Panc1 (cell line): ENCODE results near the gene XYLT1. TPM values are rescaled to one million over a fixed set of nuclear protein-coding genes. Genes with fewer than 3 reads are reported as not detected.

Source experiments
- ATAC-seq: fragments of 200-7000 bp; cut with Tn5 transposase; 2 replicates; pipeline ENCODE4 v1.9.1; 2020; ENCODE audit warnings: mild to moderate bottlenecking, moderate library complexity
- BruUV-seq: library from RNA; stranded (reverse); fragments of 400-500 nt; replicated peaks from 2 replicates; lab custom pipeline; 2021; lab: Mats Ljungman, UMichigan
- CTCF ChIA-PET: fragments of 300-600 bp; sonication (Branson Sonifier 250); formaldehyde crosslinking; loops from one replicate; lab custom pipeline; 2022; ENCODE audit warnings: antibody characterized with exemption; lab: Charles Lee
- POLR2A ChIA-PET: fragments of 300-600 bp; sonication (Branson Sonifier 250); formaldehyde crosslinking; loops from one replicate; lab custom pipeline; 2022; ENCODE audit warnings: antibody characterized with exemption; lab: Charles Lee
- DNase-seq: peaks from one replicate; pipeline ENCODE4 v3.0.0-alpha.2; 2010; ENCODE audit warnings: low read depth, low spot score
- H3K27ac ChIP-seq: 2 replicates; pipeline ENCODE4 v1.5.1; 2011; ENCODE audit warnings: mild to moderate bottlenecking, low read length, inconsistent platforms
- H3K27me3 ChIP-seq: fragments of 200-500 bp; sonication (Bioruptor generic); 2 replicates; pipeline ENCODE4 v1.6.0; 2014; ENCODE audit warnings: low read length, inconsistent platforms; ENCODE audit not compliant: control insufficient read depth, insufficient read depth
- H3K36me3 ChIP-seq: fragments of 200-500 bp; sonication (Bioruptor generic); 2 replicates; pipeline ENCODE4 v1.5.1; 2014; ENCODE audit warnings: inconsistent platforms, mild to moderate bottlenecking, low read length, moderate library complexity; ENCODE audit not compliant: control insufficient read depth, insufficient read depth
- H3K4me1 ChIP-seq: 2 replicates; pipeline ENCODE4 v1.5.1; 2011; ENCODE audit warnings: inconsistent platforms, mild to moderate bottlenecking, low read length, moderate library complexity; ENCODE audit not compliant: control insufficient read depth, insufficient read depth
- H3K4me3 ChIP-seq, 2 experiments: 2 replicates each; pipeline ENCODE4 v1.5.1; 2011 to 2012; ENCODE audit warnings: low read depth in 2 of 2, low read length in 2 of 2, mild to moderate bottlenecking in 2 of 2, inconsistent platforms in 1 of 2, moderate library complexity in 1 of 2
- H3K9me3 ChIP-seq: fragments of 200-500 bp; sonication (Bioruptor generic); 2 replicates; pipeline ENCODE4 v1.5.1; 2014; ENCODE audit warnings: low read depth, mild to moderate bottlenecking, inconsistent platforms, low read length, moderate library complexity; ENCODE audit not compliant: control insufficient read depth, insufficient read depth
- POLR2AphosphoS5 ChIP-seq: IDR thresholded peaks from 2 replicates; pipeline ENCODE4 v1.6.1; 2012; ENCODE audit warnings: mild to moderate bottlenecking, low read depth, low read length, moderate library complexity
- SIN3A ChIP-seq: IDR thresholded peaks from 2 replicates; pipeline ENCODE4 v1.6.1; 2012; ENCODE audit warnings: low read depth, mild to moderate bottlenecking, low read length, moderate library complexity, borderline replicate concordance; ENCODE audit not compliant: insufficient read depth
- TCF7L2 ChIP-seq: IDR thresholded peaks from 2 replicates; pipeline ENCODE4 v1.6.1; 2011; ENCODE audit warnings: mild to moderate bottlenecking, low read depth, low read length, inconsistent platforms
- in situ Hi-C: cut with HindIII; loops from 2 replicates; pipeline ENCODE4 v1.10.0; 2016; ENCODE audit warnings: low sequenced_read_pairs, low pct_unique_long_range_greater_than_20kb
- intact Hi-C: fragments of 100-400 bp; cut with micrococcal nuclease; formaldehyde crosslinking; loops from one replicate; pipeline ENCODE4 v1.10.0; 2022; ENCODE audit not compliant: unreplicated experiment
- total RNA-seq: library from RNA; stranded (reverse); gene quantifications from one replicate; pipeline ENCODE4 v1.2.1, GENCODE V29; 2021; ENCODE audit not compliant: unreplicated experiment
- TF ChIP-seq, protein P1 (sequence below), 2 experiments: IDR thresholded peaks; 2 replicates each; pipeline ENCODE4 v1.6.1; 2011 to 2012; ENCODE audit warnings: low read depth in 2 of 2, control low read depth in 1 of 2, low read length in 1 of 2, mild to moderate bottlenecking in 1 of 2, moderate library complexity in 1 of 2; ENCODE audit not compliant: insufficient read depth in 1 of 2
- TF ChIP-seq, protein P2 (sequence below): fragments of 450-650 bp; IDR thresholded peaks from 2 replicates; pipeline ENCODE4 v1.5.1; 2017; ENCODE audit warnings: mild to moderate bottlenecking

Gene XYLT1
- total RNA-seq, 1 experiment from 2014 or later: 0.62 TPM

DNA sequence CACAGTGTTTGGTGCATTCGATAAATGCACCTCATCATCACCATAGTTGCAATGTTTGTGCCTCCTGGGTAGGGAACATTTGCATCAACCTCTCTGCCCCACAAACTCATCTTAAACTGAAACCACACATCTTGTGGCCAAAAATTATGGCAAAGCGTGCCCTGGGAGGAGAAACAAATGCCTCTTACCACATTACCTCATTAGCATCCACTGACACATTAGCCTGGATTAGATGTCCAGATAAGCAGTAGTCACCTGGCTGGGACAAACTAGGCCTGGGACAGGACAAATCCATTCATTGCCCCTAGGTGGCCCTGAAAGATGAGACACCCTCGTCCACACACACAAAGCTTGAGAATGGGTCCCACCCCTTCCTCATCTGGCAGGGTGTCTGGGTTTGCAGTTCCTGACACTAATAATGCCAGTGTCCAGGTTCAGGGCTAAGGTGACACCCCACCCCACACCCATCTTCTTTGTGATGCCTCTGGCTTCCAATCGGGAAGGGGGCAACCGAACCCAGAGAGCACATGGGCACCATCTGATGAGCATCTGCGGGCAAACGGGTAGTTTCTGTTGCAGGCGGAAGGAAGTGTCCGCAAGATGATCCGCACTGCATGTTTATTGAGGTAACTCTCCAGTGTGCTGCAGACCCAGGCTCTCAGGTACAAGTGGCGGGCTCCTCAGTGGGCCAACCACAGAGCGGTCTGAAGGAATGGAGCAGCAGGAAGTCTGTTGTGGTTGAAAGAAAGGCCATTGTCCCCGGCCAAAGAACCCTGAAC is 8.6 kb downstream of the XYLT1 start:
- no TSS peak for BruUV-seq
- H3K36me3 ChIP-seq: no peaks in the 10 kb centered on the region
- ATAC-seq (no peak), DNase-seq (no peak)
- no peak overlapping the region for H3K27ac ChIP-seq
- H3K9me3 ChIP-seq: no peaks in the 10 kb centered on the region
- TF ChIP-seq, protein P1, sequence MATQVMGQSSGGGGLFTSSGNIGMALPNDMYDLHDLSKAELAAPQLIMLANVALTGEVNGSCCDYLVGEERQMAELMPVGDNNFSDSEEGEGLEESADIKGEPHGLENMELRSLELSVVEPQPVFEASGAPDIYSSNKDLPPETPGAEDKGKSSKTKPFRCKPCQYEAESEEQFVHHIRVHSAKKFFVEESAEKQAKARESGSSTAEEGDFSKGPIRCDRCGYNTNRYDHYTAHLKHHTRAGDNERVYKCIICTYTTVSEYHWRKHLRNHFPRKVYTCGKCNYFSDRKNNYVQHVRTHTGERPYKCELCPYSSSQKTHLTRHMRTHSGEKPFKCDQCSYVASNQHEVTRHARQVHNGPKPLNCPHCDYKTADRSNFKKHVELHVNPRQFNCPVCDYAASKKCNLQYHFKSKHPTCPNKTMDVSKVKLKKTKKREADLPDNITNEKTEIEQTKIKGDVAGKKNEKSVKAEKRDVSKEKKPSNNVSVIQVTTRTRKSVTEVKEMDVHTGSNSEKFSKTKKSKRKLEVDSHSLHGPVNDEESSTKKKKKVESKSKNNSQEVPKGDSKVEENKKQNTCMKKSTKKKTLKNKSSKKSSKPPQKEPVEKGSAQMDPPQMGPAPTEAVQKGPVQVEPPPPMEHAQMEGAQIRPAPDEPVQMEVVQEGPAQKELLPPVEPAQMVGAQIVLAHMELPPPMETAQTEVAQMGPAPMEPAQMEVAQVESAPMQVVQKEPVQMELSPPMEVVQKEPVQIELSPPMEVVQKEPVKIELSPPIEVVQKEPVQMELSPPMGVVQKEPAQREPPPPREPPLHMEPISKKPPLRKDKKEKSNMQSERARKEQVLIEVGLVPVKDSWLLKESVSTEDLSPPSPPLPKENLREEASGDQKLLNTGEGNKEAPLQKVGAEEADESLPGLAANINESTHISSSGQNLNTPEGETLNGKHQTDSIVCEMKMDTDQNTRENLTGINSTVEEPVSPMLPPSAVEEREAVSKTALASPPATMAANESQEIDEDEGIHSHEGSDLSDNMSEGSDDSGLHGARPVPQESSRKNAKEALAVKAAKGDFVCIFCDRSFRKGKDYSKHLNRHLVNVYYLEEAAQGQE (IDR thresholded peaks at IDR 0.05; ENCODE audit: insufficient read depth in 1 of 2, low read depth in 2 of 2, low read length in 1 of 2): no peak
- TF ChIP-seq, protein P2, sequence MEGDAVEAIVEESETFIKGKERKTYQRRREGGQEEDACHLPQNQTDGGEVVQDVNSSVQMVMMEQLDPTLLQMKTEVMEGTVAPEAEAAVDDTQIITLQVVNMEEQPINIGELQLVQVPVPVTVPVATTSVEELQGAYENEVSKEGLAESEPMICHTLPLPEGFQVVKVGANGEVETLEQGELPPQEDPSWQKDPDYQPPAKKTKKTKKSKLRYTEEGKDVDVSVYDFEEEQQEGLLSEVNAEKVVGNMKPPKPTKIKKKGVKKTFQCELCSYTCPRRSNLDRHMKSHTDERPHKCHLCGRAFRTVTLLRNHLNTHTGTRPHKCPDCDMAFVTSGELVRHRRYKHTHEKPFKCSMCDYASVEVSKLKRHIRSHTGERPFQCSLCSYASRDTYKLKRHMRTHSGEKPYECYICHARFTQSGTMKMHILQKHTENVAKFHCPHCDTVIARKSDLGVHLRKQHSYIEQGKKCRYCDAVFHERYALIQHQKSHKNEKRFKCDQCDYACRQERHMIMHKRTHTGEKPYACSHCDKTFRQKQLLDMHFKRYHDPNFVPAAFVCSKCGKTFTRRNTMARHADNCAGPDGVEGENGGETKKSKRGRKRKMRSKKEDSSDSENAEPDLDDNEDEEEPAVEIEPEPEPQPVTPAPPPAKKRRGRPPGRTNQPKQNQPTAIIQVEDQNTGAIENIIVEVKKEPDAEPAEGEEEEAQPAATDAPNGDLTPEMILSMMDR: no peak
- no peak for TF ChIP-seq TCF7L2
- no peak for TF ChIP-seq SIN3A
- no peak for TF ChIP-seq POLR2AphosphoS5
- H3K4me1 ChIP-seq: no peaks in the 10 kb centered on the region
- in situ Hi-C loops (no loop called here), intact Hi-C loops (no loop called here)
- no peak overlapping the region for H3K4me3 ChIP-seq
- peaks cover 20% of the 10 kb centered on the region for H3K27me3 ChIP-seq
- POLR2A ChIA-PET: no interaction called here
- CTCF ChIA-PET: no interaction called here

DNA sequence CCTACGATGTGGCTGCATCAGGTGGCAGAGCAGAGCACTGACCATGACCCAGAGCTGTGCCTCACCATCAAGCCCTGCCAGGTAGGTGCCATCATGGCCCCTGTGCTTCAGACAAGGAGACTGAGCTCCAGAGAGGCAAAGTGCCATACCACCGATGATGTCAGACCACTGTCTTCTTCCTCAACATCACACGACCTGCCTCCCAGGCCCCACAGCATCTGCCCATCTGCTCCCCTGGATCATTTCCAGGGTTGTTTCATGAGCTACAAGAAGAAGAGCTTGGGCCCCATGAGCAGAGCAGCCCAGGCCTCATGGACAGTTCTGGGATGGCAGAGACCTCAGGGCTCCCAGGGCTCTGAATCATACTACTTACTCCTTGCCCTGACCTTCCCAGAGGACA is 9.9 kb downstream of the XYLT1 start:
- no TSS peak for BruUV-seq
- in situ Hi-C loops: no loop called here
- DNase-seq: no peak
- TF ChIP-seq POLR2AphosphoS5 (no peak), SIN3A (no peak), TCF7L2 (no peak)
- TF ChIP-seq, protein P2: no peak
- TF ChIP-seq, protein P1 (IDR thresholded peaks at IDR 0.05; ENCODE audit: insufficient read depth in 1 of 2, low read depth in 2 of 2, low read length in 1 of 2): no peak
- H3K27ac ChIP-seq: no peak overlapping the region
- POLR2A ChIA-PET: no interaction called here
- H3K27me3 ChIP-seq: peaks cover 12% of the 10 kb centered on the region; the same call in 1 of the 2 replicates
- no peak for ATAC-seq
- CTCF ChIA-PET: no interaction called here
- H3K4me3 ChIP-seq: no peak overlapping the region
- intact Hi-C loops: no loop called here
- H3K4me1 ChIP-seq: no peaks in the 10 kb centered on the region
- H3K9me3 ChIP-seq: no peaks in the 10 kb centered on the region
- no peaks in the 10 kb centered on the region for H3K36me3 ChIP-seq
